CD4-positive, CD25-positive, alpha-beta regulatory T cell (primary cell): ENCODE results near the gene TMA7B. TPM values are rescaled to one million over a fixed set of nuclear protein-coding genes. Genes with fewer than 3 reads are reported as not detected.
A peak's percentile ranks its signal among the peaks of the same experiment; 100 is the strongest.

ENCODE experiments used
- ATAC-seq, 2 donors: fragments of 150-1000 bp; cut with Tn5 transposase; one replicate each; pipeline ENCODE4 v1.10.0; 2021; ENCODE audit warnings: low read depth in 2 of 2, moderate number of reproducible peaks in 2 of 2, moderate library complexity in 1 of 2
- DNase-seq, 3 donors: peaks; one replicate each; pipeline versions ENCODE4 v3.0.0 to v3.0.0-alpha.2; 2012 to 2022; ENCODE audit warnings: mixed read lengths in 1 of 3
- H3K27ac ChIP-seq: one replicate; pipeline ENCODE4 v1.7.0; 2013; ENCODE audit warnings: mild to moderate bottlenecking, low read length; ENCODE audit not compliant: insufficient read depth, poor library complexity, severe bottlenecking
- H3K27me3 ChIP-seq: one replicate; pipeline ENCODE4 v1.7.0; 2013; ENCODE audit warnings: low read length; ENCODE audit not compliant: control insufficient read depth, insufficient read depth
- H3K36me3 ChIP-seq: one replicate; pipeline ENCODE4 v1.7.0; 2013; ENCODE audit warnings: mild to moderate bottlenecking, low read length, moderate library complexity; ENCODE audit not compliant: control insufficient read depth, insufficient read depth
- H3K4me1 ChIP-seq: 2 replicates; pipeline ENCODE4 v1.7.0; 2013; ENCODE audit warnings: mild to moderate bottlenecking, low read length; ENCODE audit not compliant: insufficient read depth, control insufficient read depth, poor library complexity, severe bottlenecking
- H3K4me3 ChIP-seq: one replicate; pipeline ENCODE4 v1.7.0; 2013; ENCODE audit warnings: low read depth, mild to moderate bottlenecking, low read length, moderate library complexity
- H3K9me3 ChIP-seq, 2 experiments: 1 replicate in 1 of 2; 2 replicates in 1 of 2; pipeline ENCODE4 v1.7.0; 2013; ENCODE audit warnings: low read length in 2 of 2, mild to moderate bottlenecking in 1 of 2, moderate library complexity in 1 of 2; ENCODE audit not compliant: control insufficient read depth in 2 of 2
- H3K27ac Mint-ChIP-seq, 3 donors: one replicate each; pipeline ENCODE4 v1.8.0; 2020 to 2022; ENCODE audit warnings: mild to moderate bottlenecking in 3 of 3, mixed read lengths in 3 of 3, moderate library complexity in 2 of 3
- H3K27me3 Mint-ChIP-seq: one replicate; pipeline ENCODE4 v1.8.0; 2022; ENCODE audit warnings: mild to moderate bottlenecking, mixed read lengths
- H3K36me3 Mint-ChIP-seq: one replicate; pipeline ENCODE4 v1.8.0; 2020; ENCODE audit warnings: mixed read lengths
- H3K4me1 Mint-ChIP-seq, 4 donors: one replicate each; pipeline ENCODE4 v1.8.0; 2020 to 2022; ENCODE audit warnings: mixed read lengths in 4 of 4, mild to moderate bottlenecking in 1 of 4
- H3K4me3 Mint-ChIP-seq, 4 donors: one replicate each; pipeline ENCODE4 v1.8.0; 2020 to 2022; ENCODE audit warnings: mild to moderate bottlenecking in 4 of 4, mixed read lengths in 4 of 4, moderate library complexity in 3 of 4
- H3K9me3 Mint-ChIP-seq, 7 donors: one replicate each; pipeline ENCODE4 v1.8.0; 2020 to 2022; ENCODE audit warnings: mixed read lengths in 7 of 7, mild to moderate bottlenecking in 3 of 7, moderate library complexity in 2 of 7
- polyA plus RNA-seq, 4 donors: library from polyadenylated mRNA; unstranded; fragments of 300-500 nt; fragmentation: Illumina TruSeq; gene quantifications; one replicate each; pipeline ENCODE4 v1.2.3, GENCODE V29; 2021
- total RNA-seq: library from RNA; stranded (reverse); gene quantifications from one replicate; pipeline ENCODE4 v1.2.3, GENCODE V29; 2022

TMA7B gene
- total and polyA plus RNA-seq, 5 donors from 2014 or later: 0.91 to 13.0 (median 1.7) TPM

DNA sequence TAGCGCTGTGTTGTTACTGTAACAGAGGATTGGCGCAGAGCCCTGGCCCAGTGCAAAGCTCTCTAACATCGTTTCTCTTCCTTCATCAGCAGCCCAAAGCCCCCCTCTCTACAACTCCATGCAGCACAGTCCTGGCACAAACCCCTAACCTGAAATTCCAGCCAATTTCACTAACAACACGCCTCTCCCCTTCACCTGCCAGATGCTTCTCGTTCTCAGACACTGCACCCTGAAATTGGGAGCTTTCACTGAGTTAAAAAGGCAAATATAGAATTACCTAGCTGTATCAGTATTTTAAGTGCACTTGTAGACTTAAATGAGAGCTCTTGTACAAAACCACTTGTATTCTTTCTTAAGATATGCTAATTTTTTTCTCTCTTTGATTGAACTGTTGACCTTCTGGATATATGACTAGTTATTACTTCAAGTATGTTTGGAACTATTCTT, 43.0 kb upstream of the TMA7B start:
- H3K27ac Mint-ChIP-seq: peak overlapping the region; percentile 79 to 91 (median 82)
- H3K4me1 Mint-ChIP-seq: peaks cover 49 to 95% (median 76%) of the 10 kb centered on the region in 4 donors
- Histone ChIP-seq H3K4me1 (peaks cover 96% of the 10 kb centered on the region), H3K27me3 (no peaks in the 10 kb centered on the region), H3K27ac (peak overlapping the region; percentile 84), H3K36me3 (no peaks in the 10 kb centered on the region), H3K9me3 (no peaks in the 10 kb centered on the region), H3K4me3 (peak overlapping the region; percentile 69)
- peaks cover 31% of the 10 kb centered on the region for H3K36me3 Mint-ChIP-seq
- no peaks in the 10 kb centered on the region for H3K27me3 Mint-ChIP-seq
- DNase-seq: no peak
- H3K4me3 Mint-ChIP-seq: peak overlapping the region; percentile 67 to 87 (median 72)
- ATAC-seq: no peak
- no peaks in the 10 kb centered on the region for H3K9me3 Mint-ChIP-seq

GRCh38 chr22:39917776-39918495, 42.3 kb upstream of the TMA7B start:
- peak overlapping the region; percentile 67 to 87 (median 72) for H3K4me3 Mint-ChIP-seq
- no peaks in the 10 kb centered on the region for H3K27me3 ChIP-seq
- H3K4me1 Mint-ChIP-seq: peaks cover 49 to 94% (median 75%) of the 10 kb centered on the region in 4 donors
- H3K27ac ChIP-seq: peak overlapping the region; percentile 84
- H3K27ac Mint-ChIP-seq: peak overlapping the region; percentile 79 to 91 (median 82)
- no peaks in the 10 kb centered on the region for H3K9me3 Mint-ChIP-seq
- H3K9me3 ChIP-seq: no peaks in the 10 kb centered on the region
- DNase-seq: peak in 1 of 3 donors; percentile 69
- H3K27me3 Mint-ChIP-seq: no peaks in the 10 kb centered on the region
- peak in 1 of 2 donors; percentile 30 for ATAC-seq
- no peaks in the 10 kb centered on the region for H3K36me3 ChIP-seq
- H3K4me3 ChIP-seq: peak overlapping the region; percentile 69
- peaks cover 34% of the 10 kb centered on the region for H3K36me3 Mint-ChIP-seq
- peaks cover 97% of the 10 kb centered on the region for H3K4me1 ChIP-seq

GRCh38 chr22:39920134-39920743, 40.0 kb upstream of the TMA7B start:
- H3K27ac ChIP-seq: peak overlapping the region; percentile 84
- Mint-ChIP-seq H3K27me3 (no peaks in the 10 kb centered on the region), H3K27ac (peak overlapping the region; percentile 95 to 97 (median 95)), H3K36me3 (peaks cover 46% of the 10 kb centered on the region), H3K4me3 (peak overlapping the region; percentile 76 to 86 (median 80)), H3K4me1 (peaks cover 45 to 95% (median 80%) of the 10 kb centered on the region in 4 donors), H3K9me3 (no peaks in the 10 kb centered on the region)
- no peaks in the 10 kb centered on the region for H3K36me3 ChIP-seq
- ATAC-seq (peak; percentile 49 to 58), DNase-seq (peak in 2 of 3 donors; percentile 29 to 76)
- H3K9me3 ChIP-seq: no peaks in the 10 kb centered on the region
- H3K4me1 ChIP-seq: peaks cover 96% of the 10 kb centered on the region
- no peaks in the 10 kb centered on the region for H3K27me3 ChIP-seq
- peak overlapping the region; percentile 69 for H3K4me3 ChIP-seq

GRCh38 chr22:39923696-39924095, 36.5 kb upstream of the TMA7B start:
- H3K27me3 ChIP-seq: no peaks in the 10 kb centered on the region
- peaks cover 53% of the 10 kb centered on the region for H3K36me3 Mint-ChIP-seq
- peak overlapping the region; percentile 46 for H3K4me3 ChIP-seq
- H3K27ac ChIP-seq: no peak overlapping the region
- H3K4me3 Mint-ChIP-seq: peak overlapping the region; percentile 31 to 81 (median 53)
- H3K27me3 Mint-ChIP-seq: no peaks in the 10 kb centered on the region
- peaks cover 50 to 75% (median 67%) of the 10 kb centered on the region in 4 donors for H3K4me1 Mint-ChIP-seq
- H3K9me3 ChIP-seq: no peaks in the 10 kb centered on the region
- ATAC-seq (no peak), DNase-seq (no peak)
- H3K27ac Mint-ChIP-seq: peak overlapping the region in 2 of 3 donors; percentile 44 to 65
- H3K4me1 ChIP-seq: peaks cover 97% of the 10 kb centered on the region
- no peaks in the 10 kb centered on the region for H3K36me3 ChIP-seq
- H3K9me3 Mint-ChIP-seq: no peaks in the 10 kb centered on the region

GRCh38 chr22:39924286-39924685, 35.9 kb upstream of the TMA7B start:
- Mint-ChIP-seq H3K36me3 (peaks cover 52% of the 10 kb centered on the region), H3K27me3 (no peaks in the 10 kb centered on the region), H3K27ac (peak overlapping the region in 2 of 3 donors; percentile 83 to 88), H3K9me3 (no peaks in the 10 kb centered on the region), H3K4me3 (peak overlapping the region; percentile 17 to 87 (median 48)), H3K4me1 (peaks cover 50 to 72% (median 66%) of the 10 kb centered on the region in 4 donors)
- no peaks in the 10 kb centered on the region for H3K27me3 ChIP-seq
- no peaks in the 10 kb centered on the region for H3K36me3 ChIP-seq
- H3K27ac ChIP-seq: no peak overlapping the region
- H3K4me1 ChIP-seq: peaks cover 98% of the 10 kb centered on the region
- H3K9me3 ChIP-seq: no peaks in the 10 kb centered on the region
- ATAC-seq (no peak), DNase-seq (no peak)
- no peak overlapping the region for H3K4me3 ChIP-seq

GRCh38 chr22:39925273-39925672, 34.9 kb upstream of the TMA7B start:
- ATAC-seq (no peak), DNase-seq (no peak)
- Mint-ChIP-seq H3K27me3 (no peaks in the 10 kb centered on the region), H3K9me3 (no peaks in the 10 kb centered on the region), H3K36me3 (peaks cover 43% of the 10 kb centered on the region), H3K27ac (peak overlapping the region in 2 of 3 donors; percentile 36 to 88), H3K4me1 (peaks cover 50 to 62% (median 57%) of the 10 kb centered on the region in 4 donors), H3K4me3 (peak overlapping the region in 2 of 4 donors; percentile 77 to 87)
- Histone ChIP-seq H3K4me3 (peak overlapping the region; percentile 84), H3K4me1 (peaks cover 98% of the 10 kb centered on the region), H3K27ac (peak overlapping the region; percentile 62), H3K36me3 (no peaks in the 10 kb centered on the region), H3K9me3 (no peaks in the 10 kb centered on the region), H3K27me3 (no peaks in the 10 kb centered on the region)

DNA sequence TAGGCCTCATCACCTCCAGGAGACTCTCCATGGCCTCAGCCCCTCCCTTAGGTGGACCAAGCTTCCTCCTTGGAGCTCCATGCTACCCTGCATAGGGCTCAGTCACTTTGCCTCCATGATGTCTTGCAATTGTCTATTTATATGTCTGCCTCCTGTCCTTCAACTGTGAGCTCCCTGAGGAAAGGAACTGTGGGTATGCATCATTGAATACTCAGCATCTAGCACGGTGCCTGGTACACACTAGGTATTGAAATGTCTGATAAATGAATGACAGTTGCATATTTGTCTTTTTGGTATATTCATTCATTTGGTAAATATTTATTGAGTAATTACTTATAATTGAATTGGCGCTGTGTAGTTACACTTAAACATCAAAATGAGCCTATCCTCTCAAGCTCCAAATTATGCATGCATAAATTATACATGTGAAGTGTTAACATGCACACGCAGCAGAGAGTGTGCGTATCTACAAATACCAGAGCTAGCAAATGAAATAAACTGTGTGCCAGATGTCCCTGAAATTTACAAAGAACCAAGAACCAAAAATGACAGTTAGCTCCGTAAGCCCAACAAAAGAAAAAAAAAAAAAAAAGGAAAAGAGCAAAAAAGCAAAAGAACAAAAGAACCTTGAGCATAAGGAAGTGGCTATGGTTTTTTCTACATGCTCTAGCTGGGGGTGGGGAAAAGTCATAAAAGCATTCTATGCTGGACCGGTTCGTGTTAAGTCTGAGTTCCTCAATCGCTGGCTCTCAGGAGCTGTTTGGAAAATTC, 34.1 kb upstream of the TMA7B start:
- H3K27ac Mint-ChIP-seq: peak overlapping the region; percentile 82 to 89 (median 88)
- H3K36me3 Mint-ChIP-seq: peaks cover 36% of the 10 kb centered on the region
- Histone ChIP-seq H3K27ac (peak overlapping the region; percentile 62), H3K4me3 (peak overlapping the region; percentile 84), H3K9me3 (no peaks in the 10 kb centered on the region), H3K36me3 (no peaks in the 10 kb centered on the region), H3K27me3 (no peaks in the 10 kb centered on the region), H3K4me1 (peaks cover 98% of the 10 kb centered on the region)
- peaks cover 42 to 54% (median 49%) of the 10 kb centered on the region in 4 donors for H3K4me1 Mint-ChIP-seq
- H3K4me3 Mint-ChIP-seq: peak overlapping the region in 2 of 4 donors; percentile 85 to 87
- DNase-seq: peak in 2 of 3 donors; percentile 54 to 72
- H3K27me3 Mint-ChIP-seq: no peaks in the 10 kb centered on the region
- H3K9me3 Mint-ChIP-seq: no peaks in the 10 kb centered on the region
- peak; percentile 61 to 63 for ATAC-seq
